T-cell (primary cell): ENCODE data around the gene RNF121. TPM values are rescaled to one million over a fixed set of nuclear protein-coding genes. Genes with fewer than 3 reads are reported as not detected.

ENCODE experiments used
- ATAC-seq, 4 experiments: fragments of 200-7000 bp in 3 of 4; fragments of 150-1000 bp in 1 of 4; cut with Tn5 transposase; replicated peaks in 1 of 4; 1 replicate in 3 of 4; 2 replicates in 1 of 4; pipeline ENCODE4 v1.10.0; 2021; ENCODE audit warnings: moderate library complexity in 3 of 4, mild to moderate bottlenecking in 2 of 4, moderate number of reproducible peaks in 1 of 4
- CTCF ChIA-PET, 2 donors: fragments of 300-600 bp; sonication (Branson Sonifier 250); formaldehyde crosslinking; loops; one replicate each; lab custom pipeline; 2022; ENCODE audit warnings: antibody characterized with exemption in 2 of 2; lab: Charles Lee
- POLR2A ChIA-PET, 2 donors: fragments of 300-600 bp; sonication (Branson Sonifier 250); formaldehyde crosslinking; loops; one replicate each; lab custom pipeline; 2022; ENCODE audit warnings: antibody characterized with exemption in 2 of 2; lab: Charles Lee
- DNase-seq, 35 experiments: peaks; one replicate each; pipeline versions ENCODE4 v3.0.0 to v3.0.0-alpha.2; 2013 to 2023
- H3K27ac ChIP-seq: one replicate; pipeline ENCODE4 v1.5.1; 2013; ENCODE audit warnings: low read length
- H3K27me3 ChIP-seq, 2 experiments: replicated peaks in 1 of 2; 1 replicate in 1 of 2; 2 replicates in 1 of 2; pipeline versions ENCODE4 v1.6.1 to v1.7.0; 2013; ENCODE audit warnings: low read length in 1 of 2, mixed read lengths in 1 of 2; ENCODE audit not compliant: control insufficient read depth in 2 of 2, insufficient read depth in 2 of 2; ENCODE audit errors: extremely low read depth in 1 of 2
- H3K36me3 ChIP-seq, 2 donors: 1 replicate in 1 of 2; 2 replicates in 1 of 2; pipeline versions ENCODE4 v1.6.1 to v1.7.0; 2013; ENCODE audit warnings: low read length in 1 of 2; ENCODE audit not compliant: control insufficient read depth in 2 of 2, insufficient read depth in 1 of 2; ENCODE audit errors: extremely low read depth in 1 of 2
- H3K4me1 ChIP-seq, 2 experiments: 1 replicate in 1 of 2; 2 replicates in 1 of 2; pipeline versions ENCODE4 v1.6.1 to v1.7.0; 2013; ENCODE audit warnings: low read length in 2 of 2, mixed read lengths in 1 of 2; ENCODE audit not compliant: insufficient read depth in 2 of 2, control insufficient read depth in 1 of 2; ENCODE audit errors: extremely low read depth in 1 of 2
- H3K4me3 ChIP-seq, 2 donors: 1 replicate in 1 of 2; 2 replicates in 1 of 2; pipeline versions ENCODE4 v1.5.1 to v1.7.0; 2013; ENCODE audit warnings: mild to moderate bottlenecking in 2 of 2, low read length in 1 of 2, moderate library complexity in 1 of 2; ENCODE audit not compliant: control insufficient read depth in 1 of 2; ENCODE audit errors: extremely low read depth in 1 of 2
- H3K9me3 ChIP-seq: 2 replicates; pipeline ENCODE4 v1.7.0; 2013
- H3K27ac Mint-ChIP-seq, 2 donors: one replicate each; pipeline ENCODE4 v1.8.0; 2020 to 2021; ENCODE audit warnings: mild to moderate bottlenecking in 2 of 2, mixed read lengths in 2 of 2
- H3K27me3 Mint-ChIP-seq, 2 donors: one replicate each; pipeline ENCODE4 v1.8.0; 2021 to 2022; ENCODE audit warnings: mixed read lengths in 2 of 2
- H3K36me3 Mint-ChIP-seq: one replicate; pipeline ENCODE4 v1.8.0; 2021; ENCODE audit warnings: mixed read lengths
- H3K4me1 Mint-ChIP-seq, 3 donors: one replicate each; pipeline ENCODE4 v1.8.0; 2020 to 2022; ENCODE audit warnings: mixed read lengths in 3 of 3, mild to moderate bottlenecking in 1 of 3
- H3K4me3 Mint-ChIP-seq, 3 donors: one replicate each; pipeline ENCODE4 v1.8.0; 2020 to 2022; ENCODE audit warnings: mild to moderate bottlenecking in 3 of 3, mixed read lengths in 3 of 3, moderate library complexity in 3 of 3
- H3K9me3 Mint-ChIP-seq, 3 donors: one replicate each; pipeline ENCODE4 v1.8.0; 2020 to 2022; ENCODE audit warnings: mixed read lengths in 3 of 3
- WGBS: methylation state at CpG from one replicate; pipeline ENCODE4 v1.1.5; 2013; ENCODE audit warnings: missing lambda C conversion rate; ENCODE audit not compliant: insufficient coverage; 5-methylcytosine and 5-hydroxymethylcytosine counted together
- total RNA-seq, 35 experiments: library from RNA in 6 of 35; stranded (reverse) in 6 of 35; fragments of 120-200 nt in 1 of 35; gene quantifications; one replicate each; pipeline versions ENCODE4 v1.2.1 to v1.2.4 and lab custom pipeline; 2013 to 2026

Gene RNF121
- total RNA-seq, 5 donors from 2014 or later (not counting 1 experiment from before 2014, with no cell fraction given) = 23.9 to 29.1 (median 24.8) TPM

GRCh38 chr11:72008728-72009127, 79.9 kb downstream of the RNF121 start:
- Mint-ChIP-seq H3K4me3 (no peak overlapping the region), H3K4me1 (peaks cover 0 to 4% (median 2%) of the 10 kb centered on the region in 3 donors), H3K36me3 (peaks cover 65% of the 10 kb centered on the region), H3K27me3 (no peaks in the 10 kb centered on the region), H3K27ac (no peak overlapping the region), H3K9me3 (no peaks in the 10 kb centered on the region)
- H3K4me1 ChIP-seq = peaks cover 0 to 4% of the 10 kb centered on the region in 2 experiments
- CTCF ChIA-PET = interaction anchor here in 1 of 2 donors (1.0 kb wide), 1 partner anchor 10 kb away, joined by 4 read pairs; the partner anchor contains the start of gene IL18BP
- DNase-seq (no peak), ATAC-seq (no peak)
- H3K27ac ChIP-seq = no peak overlapping the region
- no peaks in the 10 kb centered on the region for H3K9me3 ChIP-seq
- H3K27me3 ChIP-seq = no peaks in the 10 kb centered on the region
- POLR2A ChIA-PET = no interaction called here
- H3K4me3 ChIP-seq = no peak overlapping the region
- 97% methylated on average over 7 of the region's 7 CpGs for WGBS
- H3K36me3 ChIP-seq = peaks cover 54 to 99% of the 10 kb centered on the region in 2 donors

- H3K27ac ChIP-seq = no peak overlapping the region
- Mint-ChIP-seq H3K4me1 (peaks cover 0 to 6% (median 2%) of the 10 kb centered on the region in 3 donors), H3K36me3 (peaks cover 64% of the 10 kb centered on the region), H3K9me3 (no peaks in the 10 kb centered on the region), H3K4me3 (no peak overlapping the region), H3K27ac (no peak overlapping the region), H3K27me3 (no peaks in the 10 kb centered on the region)
- CTCF ChIA-PET = interaction anchor here in 1 of 2 donors (1.0 kb wide), 1 partner anchor 10 kb away, joined by 4 read pairs; the partner anchor contains the start of gene IL18BP
- no peak for DNase-seq
- POLR2A ChIA-PET = interaction anchor here in 1 of 2 donors (0.6 kb wide), 1 partner anchor 52 kb away, joined by 12 read pairs; no protein-coding TSS in a partner anchor
- H3K4me3 ChIP-seq = no peak overlapping the region
- no peaks in the 10 kb centered on the region for H3K27me3 ChIP-seq
- 100% methylated on average over 5 of the region's 6 CpGs for WGBS
- no peaks in the 10 kb centered on the region for H3K9me3 ChIP-seq
- peaks cover 54 to 99% of the 10 kb centered on the region in 2 donors for H3K36me3 ChIP-seq
- ATAC-seq = no peak
- peaks cover 0 to 4% of the 10 kb centered on the region in 2 experiments for H3K4me1 ChIP-seq
These were observed 80.3 kb downstream of the RNF121 start for GRCh38 chr11:72009156-72009555.

DNA sequence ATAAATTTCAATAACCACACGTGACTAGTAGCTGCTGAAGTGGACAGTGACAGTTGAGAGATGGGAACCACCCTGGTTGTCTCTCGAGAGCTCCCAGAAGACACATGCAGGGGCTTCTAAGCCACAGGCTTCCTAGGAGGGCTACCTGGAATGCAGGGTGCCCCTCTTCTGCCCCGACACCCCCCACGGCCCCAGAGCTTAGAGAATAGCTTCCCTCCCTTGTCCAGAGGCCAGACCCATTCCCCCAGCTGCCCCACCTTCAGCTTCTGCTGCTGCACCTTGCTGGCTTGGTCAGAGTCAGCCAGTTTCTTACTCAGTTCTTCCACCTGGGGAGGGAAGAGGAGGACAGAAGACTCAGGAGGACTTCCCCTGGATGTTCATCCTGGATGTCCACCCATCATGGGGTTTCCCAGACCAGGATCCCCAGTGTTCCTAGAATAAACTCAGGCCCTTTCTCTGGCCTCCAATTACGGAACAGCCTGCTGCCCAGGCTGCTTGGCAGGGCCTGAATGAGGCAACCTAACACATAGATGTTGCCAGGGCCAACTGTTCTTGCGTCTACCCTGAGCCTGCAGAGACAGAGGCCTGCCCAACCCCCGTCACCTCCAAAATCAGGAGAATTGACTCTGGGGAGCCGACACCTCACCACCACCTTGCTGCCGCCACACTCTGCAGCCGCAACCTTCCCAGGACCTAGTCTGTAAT, 81.8 kb downstream of the RNF121 start:
- H3K9me3 Mint-ChIP-seq = no peaks in the 10 kb centered on the region
- ATAC-seq = no peak
- H3K4me1 ChIP-seq = peaks cover 0 to 4% of the 10 kb centered on the region in 2 experiments
- H3K27ac ChIP-seq = no peak overlapping the region
- 100% methylated on average over 7 of the region's 10 CpGs for WGBS
- H3K27me3 Mint-ChIP-seq = no peaks in the 10 kb centered on the region
- H3K4me3 Mint-ChIP-seq = no peak overlapping the region
- peak overlapping the region; percentile 36 to 48 for H3K27ac Mint-ChIP-seq
- no peaks in the 10 kb centered on the region for H3K27me3 ChIP-seq
- H3K36me3 ChIP-seq = peaks cover 50 to 99% of the 10 kb centered on the region in 2 donors
- ChIA-PET POLR2A (interaction anchor here (0.6 to 0.7 kb wide), 2 partner anchors 16 to 82 kb away, joined by 3 read pairs; partner anchors contain the start of gene XNDC1N (in 1 of the 2)), CTCF (no interaction called here)
- H3K36me3 Mint-ChIP-seq = peaks cover 76% of the 10 kb centered on the region
- H3K9me3 ChIP-seq = no peaks in the 10 kb centered on the region
- no peak overlapping the region for H3K4me3 ChIP-seq
- no peak for DNase-seq
- H3K4me1 Mint-ChIP-seq = peaks cover 0 to 18% (median 2%) of the 10 kb centered on the region in 3 donors

- CTCF ChIA-PET = interaction anchor here in 1 of 2 donors (1.1 kb wide), 1 partner anchor 13 kb away, joined by 4 read pairs; no protein-coding TSS in a partner anchor
- Mint-ChIP-seq H3K27ac (peak overlapping the region in 1 of 2 donors; percentile 28), H3K27me3 (no peaks in the 10 kb centered on the region), H3K4me3 (no peak overlapping the region), H3K36me3 (peaks cover 75% of the 10 kb centered on the region), H3K4me1 (peaks cover 0 to 24% (median 2%) of the 10 kb centered on the region in 3 donors), H3K9me3 (no peaks in the 10 kb centered on the region)
- Histone ChIP-seq H3K4me1 (peaks cover 0 to 4% of the 10 kb centered on the region in 2 experiments), H3K27ac (no peak overlapping the region), H3K9me3 (no peaks in the 10 kb centered on the region), H3K4me3 (no peak overlapping the region), H3K27me3 (no peaks in the 10 kb centered on the region), H3K36me3 (peaks cover 56 to 99% of the 10 kb centered on the region in 2 donors)
- ATAC-seq (no peak), DNase-seq (no peak)
- POLR2A ChIA-PET = no interaction called here
- WGBS = no CpG with 5 or more reads among the region's 5 CpGs
These were observed 83.3 kb downstream of the RNF121 start for GRCh38 chr11:72012091-72012630.

GRCh38 chr11:72012897-72013721, 84.3 kb downstream of the RNF121 start:
- CTCF ChIA-PET = interaction anchor here in 1 of 2 donors (1.1 kb wide), 1 partner anchor 12 kb away, joined by 4 read pairs; no protein-coding TSS in a partner anchor
- ATAC-seq (no peak), DNase-seq (no peak)
- peaks cover 54 to 99% of the 10 kb centered on the region in 2 donors for H3K36me3 ChIP-seq
- H3K4me3 ChIP-seq = no peak overlapping the region
- no peaks in the 10 kb centered on the region for H3K9me3 Mint-ChIP-seq
- no peak overlapping the region for H3K27ac Mint-ChIP-seq
- H3K4me1 Mint-ChIP-seq = peaks cover 0 to 28% (median 2%) of the 10 kb centered on the region in 3 donors
- peaks cover 76% of the 10 kb centered on the region for H3K36me3 Mint-ChIP-seq
- WGBS = 97% methylated on average over 33 of the region's 33 CpGs
- H3K4me1 ChIP-seq = peaks cover 0 to 4% of the 10 kb centered on the region in 2 experiments
- H3K4me3 Mint-ChIP-seq = no peak overlapping the region
- no peaks in the 10 kb centered on the region for H3K27me3 Mint-ChIP-seq
- no peaks in the 10 kb centered on the region for H3K27me3 ChIP-seq
- POLR2A ChIA-PET = interaction anchor here (0.5 to 1.2 kb wide), 2 partner anchors 9 to 51 kb away, joined by 3 read pairs; no protein-coding TSS in a partner anchor
- H3K27ac ChIP-seq = no peak overlapping the region
- H3K9me3 ChIP-seq = no peaks in the 10 kb centered on the region
